NOMO-1 treated with dmso at 0.1 percent for 144 hours (cell line): ENCODE data around the gene PCDH10.

ENCODE experiments used
- DNase-seq: peaks from one replicate; lab custom pipeline; 2025; ENCODE audit not compliant: unreplicated experiment; lab: John Stamatoyannopoulos, UW

The PCDH10 gene

GRCh38 chr4:133149364-133149695 is 236 bp downstream of the PCDH10 start:
- no peak for DNase-seq

- no peak for DNase-seq
Observed at GRCh38 chr4:133149932-133150471, 908 bp downstream of the PCDH10 start.

- DNase-seq, result no peak
Observed at GRCh38 chr4:133150486-133151340, 1.6 kb downstream of the PCDH10 start.

GRCh38 chr4:133151341-133151690 is 2.2 kb downstream of the PCDH10 start:
- DNase-seq, result no peak

GRCh38 chr4:133151691-133152329 is 2.7 kb downstream of the PCDH10 start:
- DNase-seq, result no peak

- DNase-seq, result no peak
Observed at GRCh38 chr4:133152330-133152821, 3.3 kb downstream of the PCDH10 start.

GRCh38 chr4:133152831-133153481 is 3.9 kb downstream of the PCDH10 start:
- no peak for DNase-seq

GRCh38 chr4:133154725-133155124 is 5.6 kb downstream of the PCDH10 start:
- no peak for DNase-seq

- DNase-seq, result no peak
Observed at GRCh38 chr4:133156096-133156495, 7.0 kb downstream of the PCDH10 start.

- no peak for DNase-seq
Observed at GRCh38 chr4:133156556-133156955, 7.5 kb downstream of the PCDH10 start.

GRCh38 chr4:133157460-133158160 is 8.5 kb downstream of the PCDH10 start:
- no peak for DNase-seq

GRCh38 chr4:133160853-133161252 is 11.8 kb downstream of the PCDH10 start:
- no peak for DNase-seq

- no peak for DNase-seq
Observed at GRCh38 chr4:133161570-133162295, 12.6 kb downstream of the PCDH10 start.

- DNase-seq, result no peak
Observed at GRCh38 chr4:133162941-133163340, 13.8 kb downstream of the PCDH10 start.

GRCh38 chr4:133178956-133179355 is 29.9 kb downstream of the PCDH10 start:
- no peak for DNase-seq

GRCh38 chr4:133186210-133186609 is 37.1 kb downstream of the PCDH10 start:
- DNase-seq, result no peak

GRCh38 chr4:133186845-133187244 is 37.8 kb downstream of the PCDH10 start:
- DNase-seq, result no peak

GRCh38 chr4:133188433-133189146 is 39.5 kb downstream of the PCDH10 start:
- DNase-seq, result no peak

GRCh38 chr4:133189147-133189517 is 40.0 kb downstream of the PCDH10 start:
- DNase-seq, result no peak

- no peak for DNase-seq
Observed at GRCh38 chr4:133190098-133190497, 41.0 kb downstream of the PCDH10 start.
